ENCODE data around the gene LRRC2. TPM values are rescaled to one million over a fixed set of nuclear protein-coding genes. Genes with fewer than 3 reads are reported as not detected.
"Not testable (repeated sequence)": the region's sequence is repeated elsewhere in the genome, so short reads cannot be mapped to it uniquely, and the experiment has no call there.

Gene LRRC2
- total RNA-seq, 1 donor: 7.9 TPM

DNA sequence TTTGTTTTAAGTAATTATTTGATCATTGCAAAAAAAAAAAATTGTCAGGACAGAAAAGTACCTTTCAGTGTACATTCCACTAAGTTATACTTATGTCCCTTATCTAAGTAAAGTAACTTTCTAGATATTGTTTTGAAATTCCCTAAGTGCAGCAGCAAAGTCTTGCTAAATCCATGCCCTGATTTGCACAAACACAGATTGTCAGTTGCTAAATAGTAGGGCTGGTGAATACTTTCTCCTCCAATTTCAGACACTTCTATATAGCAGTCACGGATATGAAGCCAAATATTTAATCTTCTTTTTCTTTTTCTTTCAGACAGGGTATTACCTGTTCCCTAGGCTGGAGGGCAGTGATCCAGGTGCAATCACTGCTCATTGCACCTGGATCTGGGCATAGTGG lies 12.9 kb downstream of the LRRC2 start:
- TF ChIP-seq, protein P1, sequence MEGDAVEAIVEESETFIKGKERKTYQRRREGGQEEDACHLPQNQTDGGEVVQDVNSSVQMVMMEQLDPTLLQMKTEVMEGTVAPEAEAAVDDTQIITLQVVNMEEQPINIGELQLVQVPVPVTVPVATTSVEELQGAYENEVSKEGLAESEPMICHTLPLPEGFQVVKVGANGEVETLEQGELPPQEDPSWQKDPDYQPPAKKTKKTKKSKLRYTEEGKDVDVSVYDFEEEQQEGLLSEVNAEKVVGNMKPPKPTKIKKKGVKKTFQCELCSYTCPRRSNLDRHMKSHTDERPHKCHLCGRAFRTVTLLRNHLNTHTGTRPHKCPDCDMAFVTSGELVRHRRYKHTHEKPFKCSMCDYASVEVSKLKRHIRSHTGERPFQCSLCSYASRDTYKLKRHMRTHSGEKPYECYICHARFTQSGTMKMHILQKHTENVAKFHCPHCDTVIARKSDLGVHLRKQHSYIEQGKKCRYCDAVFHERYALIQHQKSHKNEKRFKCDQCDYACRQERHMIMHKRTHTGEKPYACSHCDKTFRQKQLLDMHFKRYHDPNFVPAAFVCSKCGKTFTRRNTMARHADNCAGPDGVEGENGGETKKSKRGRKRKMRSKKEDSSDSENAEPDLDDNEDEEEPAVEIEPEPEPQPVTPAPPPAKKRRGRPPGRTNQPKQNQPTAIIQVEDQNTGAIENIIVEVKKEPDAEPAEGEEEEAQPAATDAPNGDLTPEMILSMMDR (IDR thresholded peaks at IDR 0.05; ENCODE audit: insufficient read depth, low read length): no peak
- H3K4me3 ChIP-seq (ENCODE audit: low read depth, low read length): no peak overlapping the region
- peak; percentile 68 for DNase-seq (ENCODE audit: low read depth)

DNA sequence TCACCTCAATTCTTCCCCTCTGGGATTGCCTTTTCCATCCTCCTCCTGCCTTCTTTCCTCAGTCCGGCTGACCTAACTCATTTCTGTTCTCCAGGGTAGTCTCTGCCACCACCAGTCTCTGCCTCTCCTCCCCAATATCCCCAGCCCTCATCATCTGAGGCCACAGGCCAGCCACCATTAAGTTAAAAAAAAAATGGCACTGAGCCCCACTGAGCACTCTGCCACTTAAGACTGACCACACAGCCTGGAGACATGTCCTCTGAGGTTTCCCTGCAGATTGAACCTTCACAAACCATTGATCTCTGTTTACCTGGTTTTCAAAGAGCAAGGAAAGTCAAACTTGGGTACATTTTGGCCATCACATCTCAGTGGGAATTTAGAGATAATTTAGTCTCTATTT lies 13.6 kb downstream of the LRRC2 start:
- DNase-seq (ENCODE audit: low read depth): no peak
- H3K4me3 ChIP-seq (ENCODE audit: low read depth, low read length): no peak overlapping the region
- TF ChIP-seq, protein P1 (IDR thresholded peaks at IDR 0.05; ENCODE audit: insufficient read depth, low read length): no peak

DNA sequence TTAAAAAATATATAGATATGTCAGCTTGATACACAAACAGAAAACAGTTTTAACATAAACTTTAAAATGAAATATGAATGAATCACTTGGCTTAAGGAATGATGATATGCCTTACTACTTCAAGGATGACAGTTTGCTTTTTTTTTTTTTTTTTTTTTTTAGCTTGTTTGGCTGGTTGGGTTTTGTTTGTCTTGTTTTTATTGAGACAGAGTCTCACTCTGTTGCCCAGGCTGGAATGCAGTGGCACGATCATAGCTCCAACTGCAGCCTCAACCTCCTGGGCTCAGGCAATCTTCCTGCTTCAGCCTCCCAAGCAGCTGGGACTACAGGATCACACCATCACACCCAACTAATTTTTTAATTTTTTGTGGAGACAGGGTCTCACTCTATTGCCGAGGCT lies 14.5 kb downstream of the LRRC2 start:
- no peak overlapping the region for H3K4me3 ChIP-seq (ENCODE audit: low read depth, low read length)
- TF ChIP-seq, protein P1 (IDR thresholded peaks at IDR 0.05; ENCODE audit: insufficient read depth, low read length): no peak
- no peak for DNase-seq (ENCODE audit: low read depth)

DNA sequence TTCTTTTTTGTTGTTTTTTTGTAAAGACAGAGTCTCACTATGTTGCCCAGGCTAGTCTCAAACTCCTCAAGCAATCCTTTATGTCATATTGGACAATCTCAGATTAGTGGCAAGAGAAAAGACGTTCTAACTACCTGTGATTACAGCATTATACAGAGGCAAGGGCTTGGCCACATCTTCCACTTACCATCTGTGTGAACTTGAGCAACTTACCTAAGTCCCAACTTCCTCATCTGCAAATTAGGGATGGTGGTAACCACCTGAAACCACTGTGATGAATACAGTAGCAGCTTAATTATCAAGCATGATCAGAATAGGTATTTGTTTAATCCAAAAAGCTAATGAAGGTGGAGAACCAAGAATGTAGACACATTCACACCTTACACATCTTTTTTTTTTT lies 16.1 kb downstream of the LRRC2 start:
- no peak overlapping the region for H3K4me3 ChIP-seq (ENCODE audit: low read depth, low read length)
- DNase-seq (ENCODE audit: low read depth): no peak
- TF ChIP-seq, protein P1 (IDR thresholded peaks at IDR 0.05; ENCODE audit: insufficient read depth, low read length): no peak

DNA sequence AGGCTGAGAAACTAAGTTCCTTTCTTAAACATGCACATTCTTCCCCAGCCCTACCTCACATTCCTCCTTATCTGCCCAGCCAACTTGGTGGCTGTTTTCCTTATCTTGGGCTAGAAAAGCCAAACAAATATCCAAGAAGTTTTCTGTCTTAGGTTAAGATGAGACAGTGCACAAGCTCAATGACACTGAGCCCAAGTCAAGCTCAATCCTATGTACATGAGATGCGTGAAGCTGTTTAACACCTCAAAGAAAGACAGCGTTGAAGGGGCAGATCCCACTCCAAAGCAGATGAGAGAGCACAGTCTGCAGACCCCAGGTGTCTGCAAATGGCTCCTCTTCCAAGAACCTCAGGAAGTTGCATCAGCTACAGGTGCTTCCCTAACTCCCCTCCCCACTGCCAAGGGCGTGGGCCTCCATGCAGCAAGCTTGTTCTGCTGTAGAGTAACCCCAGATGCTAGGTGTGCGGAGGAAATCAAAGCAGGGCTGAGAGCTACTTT lies 16.6 kb downstream of the LRRC2 start:
- H3K4me3 ChIP-seq (ENCODE audit: low read depth, low read length): no peak overlapping the region
- peak; percentile 34 for DNase-seq (ENCODE audit: low read depth)
- TF ChIP-seq, protein P1 (IDR thresholded peaks at IDR 0.05; ENCODE audit: insufficient read depth, low read length): no peak

DNA sequence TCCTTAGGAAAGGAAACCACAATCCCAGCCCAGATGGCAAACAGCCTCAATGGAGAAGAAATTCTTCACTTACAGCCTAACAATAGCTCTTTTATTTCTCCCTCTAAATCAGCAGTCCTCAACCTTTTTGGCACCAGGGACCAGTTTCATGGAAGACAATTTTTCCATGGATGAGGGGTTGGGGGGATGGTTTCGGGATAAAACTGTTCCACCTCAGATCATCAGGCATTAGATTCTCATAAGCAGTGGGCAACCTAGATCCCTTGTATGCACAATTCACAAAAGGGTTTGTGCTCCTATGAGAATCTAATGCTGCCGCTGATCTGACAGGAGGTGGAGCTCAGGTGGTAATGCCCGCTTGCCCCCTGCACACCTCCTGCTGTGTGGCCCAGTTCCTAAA lies 17.5 kb downstream of the LRRC2 start:
- not testable (repeated sequence) for H3K4me3 ChIP-seq (ENCODE audit: low read depth, low read length); DNase-seq (ENCODE audit: low read depth)

DNA sequence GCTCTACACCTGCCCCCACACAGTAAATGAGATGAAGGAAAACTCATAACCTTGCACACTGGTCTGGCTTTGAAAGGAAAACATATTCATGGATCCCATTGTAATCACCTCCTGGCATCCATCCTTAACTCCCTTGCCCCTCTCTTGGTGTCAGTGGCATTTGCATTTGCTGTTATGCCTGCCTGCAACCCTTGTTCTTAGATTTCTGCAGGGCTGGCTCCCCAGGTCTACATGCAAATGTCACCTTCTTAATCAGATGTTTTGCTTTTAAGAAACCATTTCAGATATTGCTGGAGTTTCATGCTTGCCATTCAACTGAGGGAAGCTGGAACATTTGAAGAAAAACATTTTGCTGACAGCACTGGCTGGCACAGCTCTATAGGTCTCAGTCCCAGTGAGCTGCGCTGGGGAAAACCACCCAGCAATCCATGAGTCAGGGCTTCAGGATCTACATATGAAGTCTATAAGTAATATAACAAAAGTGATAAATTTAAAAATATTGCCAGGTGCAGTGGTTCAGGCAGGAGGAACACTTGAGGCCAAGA lies 19.1 kb downstream of the LRRC2 start:
- no peak for DNase-seq (ENCODE audit: low read depth)
- no peak overlapping the region for H3K4me3 ChIP-seq (ENCODE audit: low read depth, low read length)
- TF ChIP-seq, protein P1 (IDR thresholded peaks at IDR 0.05; ENCODE audit: insufficient read depth, low read length): no peak

Data from fibroblast of the aortic adventitia (primary cell).